Measurements from ENCODE around the gene NIPBL.
"Not testable (repeated sequence)": the region's sequence is repeated elsewhere in the genome, so short reads cannot be mapped to it uniquely, and the experiment has no call there.

Gene NIPBL

GRCh38 chr5:37077146-37077545 lies 200.6 kb downstream of the NIPBL start:
- H3K27ac ChIP-seq = no peak overlapping the region
- no peak for DNase-seq (ENCODE audit: low read depth, low spot score)

GRCh38 chr5:37080697-37081096 lies 204.1 kb downstream of the NIPBL start:
- H3K27ac ChIP-seq = no peak overlapping the region
- DNase-seq (ENCODE audit: low read depth, low spot score) = no peak

GRCh38 chr5:37082977-37083376 lies 206.4 kb downstream of the NIPBL start:
- not testable (repeated sequence) for DNase-seq (ENCODE audit: low read depth, low spot score); H3K27ac ChIP-seq

GRCh38 chr5:37086026-37086425 lies 209.5 kb downstream of the NIPBL start:
- H3K27ac ChIP-seq; DNase-seq (ENCODE audit: low read depth, low spot score): not testable (repeated sequence)

- no peak overlapping the region for H3K27ac ChIP-seq
- DNase-seq (ENCODE audit: low read depth, low spot score) = no peak
Measured at GRCh38 chr5:37086466-37087173, 210.1 kb downstream of the NIPBL start.

- no peak for DNase-seq (ENCODE audit: low read depth, low spot score)
- no peak overlapping the region for H3K27ac ChIP-seq
Measured at GRCh38 chr5:37088009-37088408, 211.4 kb downstream of the NIPBL start.

GRCh38 chr5:37090123-37090726 lies 213.7 kb downstream of the NIPBL start:
- no peak overlapping the region for H3K27ac ChIP-seq
- no peak for DNase-seq (ENCODE audit: low read depth, low spot score)

GRCh38 chr5:37090781-37091180 lies 214.2 kb downstream of the NIPBL start:
- DNase-seq (ENCODE audit: low read depth, low spot score) = no peak
- H3K27ac ChIP-seq = no peak overlapping the region

- not testable (repeated sequence) for DNase-seq (ENCODE audit: low read depth, low spot score); H3K27ac ChIP-seq
Measured at GRCh38 chr5:37093795-37094194, 217.2 kb downstream of the NIPBL start.

- not testable (repeated sequence) for H3K27ac ChIP-seq; DNase-seq (ENCODE audit: low read depth, low spot score)
Measured at GRCh38 chr5:37099267-37099666, 222.7 kb downstream of the NIPBL start.

GRCh38 chr5:37103302-37103701 lies 226.7 kb downstream of the NIPBL start:
- H3K27ac ChIP-seq = no peak overlapping the region
- no peak for DNase-seq (ENCODE audit: low read depth, low spot score)

- no peak overlapping the region for H3K27ac ChIP-seq
- no peak for DNase-seq (ENCODE audit: low read depth, low spot score)
Measured at GRCh38 chr5:37109338-37109737, 232.8 kb downstream of the NIPBL start.

- no peak overlapping the region for H3K27ac ChIP-seq
- no peak for DNase-seq (ENCODE audit: low read depth, low spot score)
Measured at GRCh38 chr5:37110135-37110534, 233.6 kb downstream of the NIPBL start.

GRCh38 chr5:37111426-37112382 lies 235.1 kb downstream of the NIPBL start:
- no peak for DNase-seq (ENCODE audit: low read depth, low spot score)
- H3K27ac ChIP-seq = no peak overlapping the region

GRCh38 chr5:37112383-37112991 lies 235.9 kb downstream of the NIPBL start:
- no peak overlapping the region for H3K27ac ChIP-seq
- no peak for DNase-seq (ENCODE audit: low read depth, low spot score)

Measured in epithelial cell of prostate (primary cell).